ENCODE data around the gene CELF6.

CELF6 gene

GRCh38 chr15:72319985-72320671 lies at the start of gene CELF6:
Gene CELF6, minus strand, starts transcription at chr15:72320157. Its CDS starts 283 bp downstream, at chr15:72319874.
- peak; percentile 84 to 87 for DNase-seq

DNA sequence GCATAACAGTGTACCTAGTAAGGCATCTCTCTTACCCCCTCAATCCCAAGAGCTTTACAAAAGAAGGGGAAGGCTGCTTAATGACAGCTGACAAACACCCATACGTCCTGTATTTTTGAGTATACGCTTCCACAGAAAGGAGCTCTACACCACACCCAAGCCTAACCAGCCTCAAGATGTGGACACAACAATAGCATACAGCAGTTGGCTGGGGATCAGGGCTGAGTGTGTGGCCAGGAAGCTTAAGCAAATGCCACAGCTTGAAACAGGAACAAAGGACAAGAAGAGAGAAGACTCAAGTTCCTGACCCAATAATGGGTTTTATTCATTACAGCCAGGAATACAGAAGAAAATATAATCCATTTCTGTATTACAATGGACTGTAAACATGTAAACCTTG lies 48.9 kb upstream of the CELF6 start:
- no peak for DNase-seq

GRCh38 chr15:72368325-72368724 lies 48.4 kb upstream of the CELF6 start:
- DNase-seq = no peak

DNA sequence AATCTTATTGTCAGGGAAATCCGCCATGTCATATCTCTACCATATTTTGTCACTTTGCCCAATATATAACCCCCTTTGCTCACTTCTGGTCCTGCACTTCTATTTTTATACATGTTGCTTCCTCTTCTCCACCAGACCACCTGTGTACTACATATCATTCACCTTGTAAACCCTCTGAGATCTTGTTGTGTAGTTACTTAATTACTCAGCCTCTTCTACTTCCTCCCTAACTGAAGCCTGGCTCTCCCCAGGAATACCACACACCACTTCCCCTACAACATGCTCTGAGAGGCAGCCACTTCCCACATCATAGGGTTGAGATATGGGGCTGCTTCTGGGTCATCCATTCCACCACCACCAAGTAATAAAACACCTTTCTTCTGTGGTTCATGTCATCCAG lies 45.9 kb upstream of the CELF6 start:
- no peak for DNase-seq

- no peak for DNase-seq
Observed at GRCh38 chr15:72361176-72361575, 41.2 kb upstream of the CELF6 start.

DNA sequence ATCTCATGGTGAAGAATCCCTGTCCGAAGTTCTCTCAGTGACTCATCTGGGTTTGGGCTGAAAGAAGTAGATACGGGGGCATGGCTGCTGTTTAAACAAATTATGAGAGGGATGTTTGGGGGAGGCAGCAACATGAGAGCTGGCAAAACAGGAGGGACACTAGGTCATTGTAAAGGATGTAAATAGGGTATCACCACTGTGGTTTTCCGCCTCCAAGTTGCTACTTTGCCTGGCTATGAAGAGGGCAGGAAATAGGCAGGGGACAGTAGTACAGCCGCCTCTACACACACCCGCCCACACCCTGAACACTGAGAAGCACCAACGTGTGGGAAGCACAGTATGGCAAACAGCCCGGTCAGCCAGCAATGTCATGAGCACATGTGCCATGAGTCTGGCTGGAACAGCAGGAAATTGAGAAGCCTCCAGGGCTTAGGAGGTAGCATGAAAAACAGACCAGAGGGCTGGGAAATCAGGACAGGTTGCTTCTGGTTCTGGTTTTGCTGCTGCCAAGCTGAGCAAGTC lies 38.8 kb upstream of the CELF6 start:
- DNase-seq = no peak

DNA sequence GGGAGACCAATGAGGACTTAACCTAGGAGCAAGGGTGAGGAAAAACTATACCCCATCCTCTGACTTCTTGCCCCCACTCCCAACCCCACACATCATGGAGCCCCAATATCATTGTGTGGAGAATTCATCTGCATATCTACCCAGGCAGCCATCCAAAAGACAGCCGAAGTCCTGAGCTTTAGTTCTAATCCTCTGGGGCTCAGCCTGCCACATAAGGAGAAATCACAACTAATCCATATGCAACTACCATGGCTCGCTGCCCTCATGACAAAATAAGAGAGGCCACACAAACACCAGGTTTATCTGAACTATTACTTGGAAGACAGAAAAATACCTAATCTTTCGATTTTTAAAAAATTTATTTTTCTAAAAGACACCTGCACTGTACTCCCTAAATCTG lies 38.2 kb upstream of the CELF6 start:
- no peak for DNase-seq

- DNase-seq = no peak
Observed at GRCh38 chr15:72354496-72354895, 34.5 kb upstream of the CELF6 start.

DNA sequence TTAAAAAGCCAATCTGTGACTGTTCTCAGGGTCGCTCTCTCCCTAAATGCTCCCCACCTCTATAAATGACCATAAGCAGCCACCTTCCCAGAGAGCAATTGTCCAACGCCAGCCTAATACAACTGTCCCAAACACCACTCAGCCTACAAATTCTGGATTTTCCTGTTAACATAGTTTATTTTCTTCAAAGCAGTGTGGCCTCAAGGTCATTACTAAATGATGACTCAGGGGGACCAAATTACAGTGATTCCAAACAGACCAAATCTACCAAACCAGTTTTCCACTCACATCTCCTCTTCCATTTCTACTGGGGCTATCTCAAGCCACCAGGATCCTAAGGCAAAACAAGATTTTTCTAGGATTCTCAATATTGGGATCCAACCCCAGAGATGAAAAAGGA lies 33.3 kb upstream of the CELF6 start:
- DNase-seq = no peak

GRCh38 chr15:72345806-72346205 lies 25.8 kb upstream of the CELF6 start:
- no peak for DNase-seq

- no peak for DNase-seq
Observed at GRCh38 chr15:72345280-72345679, 25.3 kb upstream of the CELF6 start.

GRCh38 chr15:72344602-72345001 lies 24.6 kb upstream of the CELF6 start:
- DNase-seq = no peak

- peak in 1 of 2 experiments; percentile 5 for DNase-seq
Observed at GRCh38 chr15:72342385-72342784, 22.4 kb upstream of the CELF6 start.

- peak in 1 of 2 experiments; percentile 1 for DNase-seq
Observed at GRCh38 chr15:72341361-72341760, 21.4 kb upstream of the CELF6 start.

GRCh38 chr15:72340366-72340765 lies 20.4 kb upstream of the CELF6 start:
- DNase-seq = no peak

DNA sequence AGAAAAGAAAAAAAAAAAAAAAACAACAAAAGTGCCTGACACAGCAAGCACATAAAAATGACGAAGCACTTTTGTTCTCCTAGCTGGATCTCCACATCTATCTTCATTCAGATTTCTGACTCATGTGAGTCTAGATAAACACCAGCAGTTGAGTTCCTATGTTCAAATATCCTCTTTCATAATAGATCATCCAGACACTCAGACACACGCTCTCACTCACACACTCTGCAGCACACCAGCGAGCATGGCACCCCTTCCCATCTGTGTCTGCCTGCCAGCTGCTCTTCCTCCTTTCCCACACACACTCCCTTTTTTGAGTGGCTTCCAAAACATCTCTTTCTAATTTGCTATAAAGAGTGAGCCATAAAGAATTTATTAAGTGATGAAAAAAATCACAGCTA lies 19.8 kb upstream of the CELF6 start:
- no peak for DNase-seq

DNA sequence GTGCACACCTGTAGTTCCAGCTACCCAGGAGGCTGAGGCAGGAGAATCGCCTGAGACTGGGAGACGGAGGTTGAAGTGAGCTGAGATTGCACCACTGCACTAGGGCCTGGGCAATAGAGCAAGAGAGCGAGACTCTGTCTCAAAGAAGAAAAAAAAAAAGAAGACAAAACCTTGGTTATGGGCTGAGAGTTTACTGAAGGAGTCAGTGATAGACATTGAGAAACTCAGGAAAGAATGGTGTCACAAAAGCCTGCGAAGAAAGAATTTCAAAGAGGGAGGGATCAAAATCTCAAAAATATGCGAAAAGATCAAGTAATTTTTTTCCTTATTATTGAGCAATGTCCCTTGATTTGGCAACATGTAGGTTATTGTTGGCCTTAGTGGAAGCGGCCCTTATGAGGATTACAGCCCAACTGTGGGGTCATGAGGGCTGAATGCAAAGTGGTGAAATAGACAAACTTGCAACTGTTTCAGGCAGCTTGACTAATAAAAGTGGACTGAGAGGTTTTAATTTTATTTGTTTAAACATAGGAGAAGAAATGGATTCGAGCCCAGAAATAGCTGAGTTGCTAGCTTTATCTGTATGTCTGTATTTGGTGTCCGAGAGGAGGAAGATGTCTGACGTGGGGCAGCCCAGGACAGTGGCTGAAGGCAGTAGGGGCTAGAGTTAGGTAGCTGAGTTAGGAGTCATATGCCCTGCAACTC lies 18.8 kb upstream of the CELF6 start:
- no peak for DNase-seq

- no peak for DNase-seq
Observed at GRCh38 chr15:72338148-72338547, 18.2 kb upstream of the CELF6 start.

DNA sequence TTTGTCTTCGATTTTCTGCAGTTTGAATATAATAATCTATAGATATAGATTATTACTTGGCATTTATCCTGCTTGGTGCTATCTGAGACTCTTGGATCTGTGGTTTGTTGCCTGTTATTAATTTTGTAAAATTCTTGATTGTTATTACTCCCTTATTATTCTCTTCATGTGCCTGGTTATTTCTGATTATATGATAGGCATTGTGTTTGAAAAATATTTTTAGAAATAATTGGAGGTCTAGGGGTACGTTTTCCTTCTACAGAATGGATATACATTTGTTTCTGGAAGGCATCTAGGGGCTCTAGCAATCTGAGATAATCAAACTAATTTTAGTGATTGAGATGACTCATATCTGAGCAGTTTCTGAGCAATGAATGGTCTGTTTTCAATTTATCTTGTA lies 14.9 kb upstream of the CELF6 start:
- DNase-seq = no peak

DNA sequence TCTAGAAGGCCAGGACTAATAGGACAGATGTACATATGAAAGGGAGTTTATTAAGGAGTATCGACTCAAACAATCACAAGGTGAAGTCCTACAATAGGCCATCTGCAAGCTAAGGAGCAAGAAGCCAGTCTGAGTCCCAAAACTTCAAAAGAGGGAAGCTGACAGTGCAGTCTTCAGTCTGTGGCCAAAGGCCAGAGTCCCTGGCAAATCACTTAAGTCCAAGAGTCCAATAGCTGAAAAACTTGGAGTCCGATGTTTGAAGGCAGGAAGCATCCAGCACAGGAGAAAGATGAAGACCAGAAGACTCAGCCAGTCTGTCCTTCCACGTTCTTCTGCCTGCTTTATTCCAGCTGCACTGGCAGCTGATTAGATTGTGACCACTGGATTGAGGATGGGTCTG lies 11.1 kb upstream of the CELF6 start:
- no peak for DNase-seq

DNA sequence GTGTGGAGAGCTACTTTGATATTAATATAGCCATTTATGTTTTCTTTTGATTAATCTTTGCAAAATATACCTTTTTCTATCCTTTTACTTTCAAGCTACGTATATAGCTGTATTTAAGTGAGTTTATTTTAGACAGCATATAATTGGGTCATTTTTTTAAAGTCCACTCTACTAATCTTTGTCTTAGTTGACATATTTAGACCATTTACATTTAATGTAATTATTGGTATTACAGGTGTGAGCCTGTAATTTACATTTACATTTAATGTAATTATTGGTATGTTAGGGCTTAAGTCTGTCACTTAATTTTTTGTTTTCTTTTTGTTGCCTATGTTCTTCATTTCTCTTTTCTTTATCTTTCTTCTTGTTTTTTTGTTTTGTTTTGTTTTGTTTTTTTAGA lies 3.8 kb upstream of the CELF6 start:
- DNase-seq = no peak

GRCh38 chr15:72319360-72319984 lies 485 bp downstream of the CELF6 start:
- no peak for DNase-seq

DNA sequence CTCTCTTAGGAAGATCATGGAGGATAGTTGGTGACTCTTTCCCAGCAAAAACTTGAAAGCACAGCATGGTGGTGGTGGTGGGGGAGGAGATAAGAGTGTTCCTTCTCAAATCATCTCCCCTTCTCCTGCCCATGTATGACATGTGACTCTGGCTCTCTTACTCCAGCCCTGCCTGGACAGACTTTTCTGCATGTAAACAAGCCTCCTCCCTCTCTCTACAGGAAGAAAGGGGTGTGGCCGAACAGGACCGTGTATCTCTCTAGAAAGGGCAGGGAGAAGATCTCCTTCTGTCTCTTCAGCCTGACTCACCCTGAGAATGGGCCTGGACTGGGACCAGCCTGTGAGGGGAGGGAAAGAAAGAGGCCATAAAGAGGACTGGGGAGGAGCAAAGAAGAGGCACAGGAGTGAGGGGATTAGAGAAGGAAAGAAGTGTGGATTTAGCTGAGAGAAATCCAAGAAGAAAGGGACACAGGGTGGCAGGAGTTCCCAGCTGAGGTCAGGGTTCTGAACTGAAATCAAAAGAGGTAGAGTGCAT lies 1.5 kb downstream of the CELF6 start:
- no peak for DNase-seq
